CD4-positive, alpha-beta memory T cell (primary cell): ENCODE data around the gene GUSB. TPM values are rescaled to one million over a fixed set of nuclear protein-coding genes. Genes with fewer than 3 reads are reported as not detected.

Experiments
- CTCF ChIA-PET: fragments of 350-600 bp; sonication (Branson Sonifier 250); formaldehyde crosslinking; loops from one replicate; lab custom pipeline; 2021; ENCODE audit warnings: inconsistent platforms; ENCODE audit not compliant: partially characterized antibody; lab: Charles Lee
- POLR2A ChIA-PET: fragments of 350-600 bp; sonication (Branson Sonifier 250); formaldehyde crosslinking; loops from one replicate; lab custom pipeline; 2021; ENCODE audit not compliant: partially characterized antibody; lab: Charles Lee
- DNase-seq, 5 donors: peaks; one replicate each; pipeline versions ENCODE4 v3.0.0 to v3.0.0-alpha.2; 2020 to 2022; ENCODE audit warnings: mixed read lengths in 1 of 5
- H3K27ac ChIP-seq: one replicate; pipeline ENCODE4 v1.7.0; 2013; ENCODE audit warnings: low read depth, low read length
- H3K27me3 ChIP-seq: 2 replicates; pipeline ENCODE4 v1.7.0; 2013; ENCODE audit warnings: mild to moderate bottlenecking, low read length, moderate library complexity; ENCODE audit not compliant: insufficient read depth
- H3K36me3 ChIP-seq: 2 replicates; pipeline ENCODE4 v1.7.0; 2013; ENCODE audit warnings: mild to moderate bottlenecking, low read length, moderate library complexity; ENCODE audit not compliant: insufficient read depth
- H3K4me1 ChIP-seq: 2 replicates; pipeline ENCODE4 v1.7.0; 2013; ENCODE audit warnings: mild to moderate bottlenecking, low read length, moderate library complexity; ENCODE audit not compliant: insufficient read depth
- H3K4me3 ChIP-seq, 2 donors: one replicate each; pipeline ENCODE4 v1.7.0; 2013; ENCODE audit warnings: low read length in 2 of 2, mild to moderate bottlenecking in 1 of 2
- H3K9me3 ChIP-seq, 2 donors: one replicate each; pipeline ENCODE4 v1.7.0; 2013; ENCODE audit warnings: low read length in 2 of 2, control low read depth in 1 of 2; ENCODE audit not compliant: control insufficient read depth in 1 of 2
- H3K27ac Mint-ChIP-seq, 7 donors: one replicate each; pipeline ENCODE4 v1.8.0; 2020 to 2021; ENCODE audit warnings: mixed read lengths in 7 of 7, mild to moderate bottlenecking in 6 of 7, inconsistent platforms in 3 of 7, moderate library complexity in 3 of 7
- H3K27me3 Mint-ChIP-seq, 2 donors: one replicate each; pipeline ENCODE4 v1.8.0; 2020 to 2021; ENCODE audit warnings: mixed read lengths in 2 of 2
- H3K36me3 Mint-ChIP-seq, 2 donors: one replicate each; pipeline ENCODE4 v1.8.0; 2020 to 2021; ENCODE audit warnings: mixed read lengths in 2 of 2, inconsistent platforms in 1 of 2, mild to moderate bottlenecking in 1 of 2
- H3K4me1 Mint-ChIP-seq, 4 donors: one replicate each; pipeline ENCODE4 v1.8.0; 2020 to 2021; ENCODE audit warnings: mixed read lengths in 4 of 4, mild to moderate bottlenecking in 1 of 4
- H3K4me3 Mint-ChIP-seq, 8 donors: one replicate each; pipeline ENCODE4 v1.8.0; 2020 to 2021; ENCODE audit warnings: mixed read lengths in 8 of 8, mild to moderate bottlenecking in 7 of 8, moderate library complexity in 6 of 8, inconsistent platforms in 3 of 8
- H3K9me3 Mint-ChIP-seq, 8 donors: one replicate each; pipeline ENCODE4 v1.8.0; 2020 to 2021; ENCODE audit warnings: mixed read lengths in 8 of 8, mild to moderate bottlenecking in 5 of 8, inconsistent platforms in 3 of 8, moderate library complexity in 1 of 8
- intact Hi-C: fragments of 100-400 bp; cut with micrococcal nuclease; formaldehyde crosslinking; loops from one replicate; pipeline ENCODE4 v1.15.1; 2023
- polyA plus RNA-seq, 2 donors: library from polyadenylated mRNA; unstranded; fragments of 300-500 nt; fragmentation: Illumina TruSeq; gene quantifications; one replicate each; pipeline ENCODE4 v1.2.3, GENCODE V29; 2021
- total RNA-seq, 2 experiments: library from RNA; stranded (reverse); gene quantifications; one replicate each; pipeline ENCODE4 v1.2.3, GENCODE V29; 2021

Gene GUSB
- total and polyA plus RNA-seq, 4 experiments from 2014 or later: 48.0 to 63.5 (median 50.6) TPM

DNA sequence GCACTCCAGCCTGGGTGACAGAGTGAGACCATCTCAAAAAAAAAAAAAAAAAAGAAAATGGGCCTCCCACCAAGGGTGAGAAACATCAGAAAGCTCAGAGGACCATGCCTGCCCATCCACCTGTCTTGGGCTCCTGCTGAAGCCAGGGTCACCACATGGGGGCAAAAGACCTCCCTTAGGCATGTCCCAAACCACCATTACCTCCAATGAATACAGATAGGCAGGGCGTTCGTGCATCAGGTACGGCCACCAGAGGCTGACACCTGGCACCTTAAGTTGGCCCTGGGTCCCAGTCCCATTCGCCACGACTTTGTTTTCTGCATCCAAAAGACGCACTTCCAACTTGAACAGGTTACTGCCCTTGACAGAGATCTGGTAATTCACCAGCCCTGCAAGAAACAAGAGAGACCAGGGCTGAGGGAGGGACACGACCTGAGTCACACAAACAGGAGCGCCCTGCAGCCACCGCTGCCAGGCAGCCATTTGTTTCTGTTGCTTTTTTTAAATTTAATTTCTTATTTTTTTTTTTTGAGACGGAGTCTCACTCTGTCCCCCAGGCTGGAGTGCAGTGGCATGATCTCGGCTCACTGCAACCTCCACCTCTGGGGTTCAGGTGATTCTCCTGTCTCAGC, 6.1 kb downstream of the GUSB start:
- DNase-seq: no peak
- ChIA-PET CTCF (no interaction called here), POLR2A (no interaction called here)
- Mint-ChIP-seq H3K27ac (peak overlapping the region in 1 of 7 donors; percentile 41), H3K4me1 (peaks cover 6 to 15% (median 8%) of the 10 kb centered on the region in 4 donors), H3K9me3 (no peaks in the 10 kb centered on the region), H3K36me3 (peaks cover 17 to 39% of the 10 kb centered on the region in 2 donors), H3K4me3 (no peak overlapping the region), H3K27me3 (no peaks in the 10 kb centered on the region)
- peaks cover 9% of the 10 kb centered on the region for H3K4me1 ChIP-seq
- no peak overlapping the region for H3K4me3 ChIP-seq
- H3K27me3 ChIP-seq: no peaks in the 10 kb centered on the region
- no peaks in the 10 kb centered on the region for H3K9me3 ChIP-seq
- intact Hi-C loops: loop anchor here (10.0 kb wide), 1 partner anchor 1671 kb away; no protein-coding TSS in a partner anchor
- peaks cover 40% of the 10 kb centered on the region for H3K36me3 ChIP-seq
- no peak overlapping the region for H3K27ac ChIP-seq

DNA sequence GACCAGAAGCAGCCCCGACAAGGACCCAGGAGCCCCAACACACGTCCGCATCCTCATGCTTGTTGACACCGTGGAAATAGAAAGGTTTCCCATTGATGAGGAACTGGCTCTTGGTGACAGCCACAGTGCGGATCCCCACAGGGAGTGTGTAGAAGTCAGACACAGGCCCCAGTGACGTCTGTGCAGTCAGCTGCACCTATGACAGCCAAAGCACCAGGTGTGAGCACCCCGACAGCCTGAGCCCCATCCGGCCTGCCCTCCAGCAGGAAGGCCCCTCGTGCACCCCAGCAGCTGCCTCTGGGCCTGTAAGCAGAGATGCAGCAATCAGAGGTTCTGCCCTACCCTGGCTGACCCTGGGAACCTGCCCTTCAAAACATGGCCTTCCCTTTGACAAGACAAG, 7.1 kb downstream of the GUSB start:
- H3K27me3 ChIP-seq: no peaks in the 10 kb centered on the region
- ChIA-PET POLR2A (no interaction called here), CTCF (no interaction called here)
- H3K4me3 Mint-ChIP-seq: no peak overlapping the region
- H3K9me3 Mint-ChIP-seq: no peaks in the 10 kb centered on the region
- H3K4me1 Mint-ChIP-seq: peaks cover 0 to 7% (median under 1%) of the 10 kb centered on the region in 4 donors
- peaks cover 19 to 37% of the 10 kb centered on the region in 2 donors for H3K36me3 Mint-ChIP-seq
- no peaks in the 10 kb centered on the region for H3K4me1 ChIP-seq
- H3K27ac ChIP-seq: no peak overlapping the region
- H3K27me3 Mint-ChIP-seq: no peaks in the 10 kb centered on the region
- no peak overlapping the region for H3K27ac Mint-ChIP-seq
- no peak for DNase-seq
- H3K4me3 ChIP-seq: no peak overlapping the region
- H3K36me3 ChIP-seq: peaks cover 43% of the 10 kb centered on the region
- no peaks in the 10 kb centered on the region for H3K9me3 ChIP-seq
- intact Hi-C loops: loop anchor here (10.0 kb wide), 1 partner anchor 1670 kb away; no protein-coding TSS in a partner anchor

GRCh38 chr7:65974191-65974801, 7.7 kb downstream of the GUSB start:
- CTCF ChIA-PET: no interaction called here
- H3K36me3 Mint-ChIP-seq: peaks cover 23 to 42% of the 10 kb centered on the region in 2 donors
- Histone ChIP-seq H3K9me3 (no peaks in the 10 kb centered on the region), H3K27me3 (no peaks in the 10 kb centered on the region), H3K4me3 (no peak overlapping the region), H3K27ac (no peak overlapping the region), H3K36me3 (peaks cover 38% of the 10 kb centered on the region), H3K4me1 (no peaks in the 10 kb centered on the region)
- no peak overlapping the region for H3K4me3 Mint-ChIP-seq
- no peaks in the 10 kb centered on the region for H3K27me3 Mint-ChIP-seq
- no peak for DNase-seq
- H3K27ac Mint-ChIP-seq: no peak overlapping the region
- H3K4me1 Mint-ChIP-seq: peaks cover 0 to 7% (median under 1%) of the 10 kb centered on the region in 4 donors
- POLR2A ChIA-PET: no interaction called here
- H3K9me3 Mint-ChIP-seq: no peaks in the 10 kb centered on the region
- intact Hi-C loops: loop anchor here (10.0 kb wide), 1 partner anchor 1669 kb away; no protein-coding TSS in a partner anchor

DNA sequence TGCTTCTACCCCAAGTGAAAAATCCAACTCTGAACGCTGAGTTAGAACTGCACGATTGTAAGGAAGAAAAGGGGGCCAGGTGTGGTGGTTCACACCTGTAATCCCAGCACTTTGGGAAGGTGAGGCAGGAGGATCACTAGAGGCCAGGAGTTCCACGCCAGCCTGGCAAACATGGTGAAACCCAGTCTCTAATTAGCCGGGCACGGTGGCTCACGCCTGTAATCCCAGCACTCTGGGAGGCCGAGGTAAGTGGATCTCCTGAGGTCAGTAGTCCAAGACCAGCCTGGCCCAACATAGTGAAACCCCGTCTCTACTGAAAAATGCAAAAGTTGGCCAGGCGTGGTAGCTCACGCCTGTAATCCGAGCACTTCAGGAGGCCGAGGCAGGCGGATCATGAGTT, 9.0 kb downstream of the GUSB start:
- H3K27ac ChIP-seq: no peak overlapping the region
- no peaks in the 10 kb centered on the region for H3K27me3 ChIP-seq
- peaks cover 38% of the 10 kb centered on the region for H3K36me3 ChIP-seq
- Mint-ChIP-seq H3K36me3 (peaks cover 23 to 45% of the 10 kb centered on the region in 2 donors), H3K27ac (no peak overlapping the region), H3K9me3 (no peaks in the 10 kb centered on the region), H3K4me3 (no peak overlapping the region), H3K27me3 (no peaks in the 10 kb centered on the region), H3K4me1 (peaks cover 0 to 7% (median 0%) of the 10 kb centered on the region in 4 donors)
- H3K4me3 ChIP-seq: no peak overlapping the region
- ChIA-PET CTCF (no interaction called here), POLR2A (no interaction called here)
- intact Hi-C loops: loop anchor here (10.0 kb wide), 1 partner anchor 1668 kb away; no protein-coding TSS in a partner anchor
- no peaks in the 10 kb centered on the region for H3K9me3 ChIP-seq
- H3K4me1 ChIP-seq: no peaks in the 10 kb centered on the region
- DNase-seq: no peak

GRCh38 chr7:65971021-65971420, 11.0 kb downstream of the GUSB start:
- H3K4me3 Mint-ChIP-seq: no peak overlapping the region
- intact Hi-C loops: loop anchor here (10.0 kb wide), 1 partner anchor 1666 kb away; no protein-coding TSS in a partner anchor
- CTCF ChIA-PET: no interaction called here
- no peaks in the 10 kb centered on the region for H3K4me1 ChIP-seq
- H3K4me3 ChIP-seq: no peak overlapping the region
- H3K4me1 Mint-ChIP-seq: peaks cover 0 to 7% (median 0%) of the 10 kb centered on the region in 4 donors
- H3K36me3 Mint-ChIP-seq: peaks cover 39 to 61% of the 10 kb centered on the region in 2 donors
- no peaks in the 10 kb centered on the region for H3K27me3 Mint-ChIP-seq
- H3K27ac Mint-ChIP-seq: no peak overlapping the region
- H3K27me3 ChIP-seq: no peaks in the 10 kb centered on the region
- no peaks in the 10 kb centered on the region for H3K9me3 ChIP-seq
- POLR2A ChIA-PET: interaction anchor here (2.3 kb wide), 1 partner anchor 11 kb away, joined by 5 read pairs; the partner anchor contains the start of gene GUSB
- peaks cover 51% of the 10 kb centered on the region for H3K36me3 ChIP-seq
- H3K27ac ChIP-seq: no peak overlapping the region
- no peaks in the 10 kb centered on the region for H3K9me3 Mint-ChIP-seq
- no peak for DNase-seq

DNA sequence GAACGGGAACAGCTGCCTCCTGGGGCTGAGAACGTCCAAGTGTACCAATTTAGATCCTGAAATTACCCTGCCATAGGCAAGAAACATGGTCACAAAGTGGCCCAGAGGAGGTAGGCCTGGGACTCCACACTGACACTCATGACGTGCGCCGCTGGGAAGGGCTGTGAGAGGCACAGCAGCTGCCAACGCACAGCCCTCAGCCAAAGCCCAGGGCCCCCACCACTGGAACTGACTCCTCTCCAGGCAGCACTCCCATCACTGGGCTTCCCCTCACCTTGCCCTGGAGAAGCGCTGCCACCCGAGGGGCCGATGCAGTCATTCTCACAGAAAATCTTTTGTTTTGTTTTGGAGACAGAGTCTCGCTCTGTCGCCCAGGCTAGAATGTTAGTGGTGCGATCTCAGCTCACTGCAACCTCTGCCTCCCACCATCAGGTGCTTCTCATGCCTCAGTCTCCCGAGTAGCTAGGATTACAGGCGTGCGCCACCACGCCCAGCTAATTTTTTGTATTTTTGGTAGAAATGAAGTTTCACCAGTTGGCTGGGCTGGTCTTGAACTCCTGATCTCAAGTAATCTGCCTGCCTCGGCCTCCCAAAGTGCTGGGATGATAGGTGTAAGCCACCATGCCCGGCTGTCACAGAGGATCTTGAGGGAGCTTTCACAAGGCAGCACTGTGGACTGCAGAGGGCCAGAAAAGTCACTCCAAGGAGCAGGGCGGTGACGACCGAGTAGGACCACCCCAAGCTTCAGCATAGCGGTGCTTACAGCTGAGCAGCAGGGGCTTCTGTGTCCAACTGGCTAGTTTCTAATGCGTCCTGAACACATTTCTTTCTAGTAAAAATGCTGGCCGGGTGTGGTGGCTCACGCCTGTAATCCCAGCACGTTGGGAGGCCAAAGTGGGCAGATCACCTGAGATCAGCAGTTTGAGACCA, 13.5 kb downstream of the GUSB start:
- Histone ChIP-seq H3K36me3 (peaks cover 46% of the 10 kb centered on the region), H3K27ac (no peak overlapping the region), H3K4me1 (no peaks in the 10 kb centered on the region), H3K9me3 (no peaks in the 10 kb centered on the region), H3K4me3 (no peak overlapping the region), H3K27me3 (no peaks in the 10 kb centered on the region)
- DNase-seq: no peak
- H3K9me3 Mint-ChIP-seq: no peaks in the 10 kb centered on the region
- H3K4me1 Mint-ChIP-seq: peaks cover 0 to 7% (median 0%) of the 10 kb centered on the region in 4 donors
- H3K36me3 Mint-ChIP-seq: peaks cover 40 to 65% of the 10 kb centered on the region in 2 donors
- ChIA-PET CTCF (no interaction called here), POLR2A (no interaction called here)
- no peak overlapping the region for H3K4me3 Mint-ChIP-seq
- H3K27ac Mint-ChIP-seq: peak overlapping the region in 2 of 7 donors; percentile 47 to 68
- intact Hi-C loops: no loop called here
- H3K27me3 Mint-ChIP-seq: no peaks in the 10 kb centered on the region
